Esophagus mucosa (tissue), 1 donor: ENCODE measurements around the gene FAM89B. TPM values are rescaled to one million over a fixed set of nuclear protein-coding genes. Genes with fewer than 3 reads are reported as not detected.
"Not testable (repeated sequence)": the region's sequence is repeated elsewhere in the genome, so short reads cannot be mapped to it uniquely, and the experiment has no call there.

ENCODE experiments used
- ATAC-seq: fragments of 200-7000 bp; cut with Tn5 transposase; one replicate; pipeline ENCODE4 v1.9.1; 2020
- total RNA-seq: library from RNA; stranded (reverse); gene quantifications from one replicate; pipeline ENCODE4 v1.2.4, GENCODE V29; 2023
- donor health status: DM: yes; HTN: yes; CAD: no.

FAM89B gene
- total RNA-seq, 1 donor from 2014 or later = 25.9 TPM

DNA sequence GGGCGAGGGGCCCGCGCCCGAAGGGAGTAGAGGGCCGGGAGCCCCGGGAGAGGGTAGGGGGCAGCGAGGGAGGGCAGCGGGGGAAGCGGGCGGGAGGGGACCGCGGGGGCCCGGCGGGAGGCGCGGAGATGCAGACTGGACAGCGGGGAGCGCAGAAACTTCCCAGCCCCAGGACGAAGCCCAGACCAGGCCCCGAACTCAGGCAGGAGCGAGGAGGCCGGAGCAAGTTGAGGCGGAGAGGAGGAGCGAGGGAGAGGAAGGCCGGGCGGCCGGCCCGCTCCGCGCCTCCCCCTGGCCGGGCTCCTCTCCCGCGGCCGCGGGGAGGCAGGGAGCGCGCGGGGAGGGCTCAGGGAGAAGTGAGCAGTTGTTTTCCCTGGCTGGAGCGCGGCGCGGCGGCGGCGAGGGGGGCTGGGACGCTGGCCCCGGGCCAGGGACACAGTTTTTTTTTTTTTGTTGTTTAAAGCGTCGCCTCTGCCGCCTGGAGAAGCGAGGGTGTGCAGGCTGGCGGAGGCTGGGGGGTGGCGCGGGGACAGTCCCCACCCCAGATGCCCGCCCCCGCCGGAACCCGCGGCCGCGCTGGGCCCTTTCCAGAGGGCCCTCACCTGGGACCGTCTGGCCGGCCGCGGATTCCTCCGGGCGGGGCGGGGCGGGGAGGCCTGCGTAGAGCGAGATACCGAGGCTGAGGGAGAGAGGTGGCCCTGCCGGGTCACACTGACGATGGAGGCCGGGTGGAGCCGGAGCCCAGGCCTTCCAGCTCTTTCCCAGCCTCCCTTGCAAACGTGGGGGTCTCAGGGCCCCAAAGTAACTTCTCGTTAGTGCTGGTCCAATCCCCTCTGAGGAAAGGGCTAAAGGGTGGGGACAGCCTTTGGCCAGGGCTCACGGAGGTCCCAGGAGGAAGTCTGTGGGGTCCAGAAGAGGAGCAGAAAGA is 14.1 kb upstream of the FAM89B start, which contains the start of gene LTBP3:
Gene LTBP3, minus strand, starts transcription at position 358 of the 928 bp plus-strand sequence. CDS start 400 bp downstream, outside the sequence.
- peak; percentile 49 for ATAC-seq

DNA sequence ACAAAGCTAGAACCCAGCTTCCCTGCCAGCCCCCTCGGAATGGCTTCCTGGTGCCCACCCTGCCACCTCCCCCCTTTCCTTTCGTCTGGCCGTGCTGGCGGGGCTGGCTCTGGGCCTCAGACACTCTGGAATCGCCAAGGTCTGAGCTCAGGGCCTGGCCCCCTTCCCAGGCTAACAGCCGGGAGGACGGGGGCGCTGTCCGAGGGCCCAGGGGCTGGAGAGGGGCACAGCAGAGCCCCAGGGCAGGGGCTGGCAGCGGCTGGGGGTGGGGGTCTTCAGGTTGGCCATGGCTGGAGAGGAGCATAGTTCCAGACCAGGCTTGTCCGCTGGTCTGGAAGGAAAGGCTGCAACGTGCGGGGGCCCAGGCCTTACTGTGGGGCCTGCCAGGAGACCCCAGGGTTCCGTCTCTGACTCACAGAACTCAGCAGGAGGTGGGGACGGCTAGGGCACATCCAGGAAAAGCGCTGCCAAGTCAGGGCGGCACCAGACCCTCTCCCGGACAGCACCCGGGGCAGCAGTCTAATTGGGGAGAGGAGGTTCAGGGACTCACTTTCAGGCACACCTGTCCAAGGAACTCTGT is 13.3 kb upstream of the FAM89B start:
- ATAC-seq = no peak

DNA sequence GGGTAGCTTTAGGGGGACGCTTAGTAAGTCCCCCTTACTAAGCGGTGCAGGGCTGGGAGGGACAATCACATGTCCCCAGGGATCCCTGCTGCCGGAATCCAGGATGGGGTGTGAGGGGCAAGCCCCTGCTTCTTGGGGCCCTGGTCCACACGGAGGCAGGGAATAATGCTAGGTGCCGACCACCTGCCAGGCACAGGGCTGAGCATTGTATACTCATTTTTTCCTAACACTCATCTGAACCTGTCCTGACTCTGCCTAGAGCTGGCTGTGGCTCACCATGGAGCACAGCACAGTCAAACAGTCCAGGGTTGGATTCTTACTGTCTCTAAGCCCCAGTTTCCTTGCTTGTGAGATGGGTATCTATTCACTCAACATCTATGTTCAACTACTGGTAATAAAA is 12.8 kb upstream of the FAM89B start:
- no peak for ATAC-seq

DNA sequence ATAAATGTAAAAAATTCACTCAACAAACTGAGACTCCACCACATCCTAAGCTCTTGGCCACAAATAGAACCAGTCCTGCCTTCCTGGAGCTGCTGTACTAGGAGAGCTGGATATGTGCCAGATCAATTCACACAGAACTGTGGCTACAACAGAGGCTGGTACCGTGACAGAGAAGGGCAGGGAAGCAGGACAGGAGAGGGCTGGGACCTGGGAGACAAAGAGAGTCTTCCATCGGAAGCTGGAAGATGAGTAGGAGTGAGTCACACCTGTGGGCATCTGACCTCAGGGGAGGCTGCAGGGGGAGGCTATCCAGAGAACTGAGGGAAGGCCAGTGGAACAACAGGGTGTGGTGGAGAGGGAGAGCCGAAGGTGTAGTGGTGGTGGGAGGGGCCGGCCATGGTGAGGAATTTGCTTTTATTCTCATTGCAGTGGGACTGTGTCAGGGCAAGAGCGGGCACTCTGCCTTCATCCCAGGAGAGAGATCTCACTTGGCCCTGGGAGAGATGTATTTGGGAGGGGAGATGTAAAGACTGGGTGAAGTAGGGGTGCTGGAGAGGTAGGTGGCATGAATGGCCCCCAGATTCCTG is 12.3 kb upstream of the FAM89B start:
- peak; percentile 20 for ATAC-seq

DNA sequence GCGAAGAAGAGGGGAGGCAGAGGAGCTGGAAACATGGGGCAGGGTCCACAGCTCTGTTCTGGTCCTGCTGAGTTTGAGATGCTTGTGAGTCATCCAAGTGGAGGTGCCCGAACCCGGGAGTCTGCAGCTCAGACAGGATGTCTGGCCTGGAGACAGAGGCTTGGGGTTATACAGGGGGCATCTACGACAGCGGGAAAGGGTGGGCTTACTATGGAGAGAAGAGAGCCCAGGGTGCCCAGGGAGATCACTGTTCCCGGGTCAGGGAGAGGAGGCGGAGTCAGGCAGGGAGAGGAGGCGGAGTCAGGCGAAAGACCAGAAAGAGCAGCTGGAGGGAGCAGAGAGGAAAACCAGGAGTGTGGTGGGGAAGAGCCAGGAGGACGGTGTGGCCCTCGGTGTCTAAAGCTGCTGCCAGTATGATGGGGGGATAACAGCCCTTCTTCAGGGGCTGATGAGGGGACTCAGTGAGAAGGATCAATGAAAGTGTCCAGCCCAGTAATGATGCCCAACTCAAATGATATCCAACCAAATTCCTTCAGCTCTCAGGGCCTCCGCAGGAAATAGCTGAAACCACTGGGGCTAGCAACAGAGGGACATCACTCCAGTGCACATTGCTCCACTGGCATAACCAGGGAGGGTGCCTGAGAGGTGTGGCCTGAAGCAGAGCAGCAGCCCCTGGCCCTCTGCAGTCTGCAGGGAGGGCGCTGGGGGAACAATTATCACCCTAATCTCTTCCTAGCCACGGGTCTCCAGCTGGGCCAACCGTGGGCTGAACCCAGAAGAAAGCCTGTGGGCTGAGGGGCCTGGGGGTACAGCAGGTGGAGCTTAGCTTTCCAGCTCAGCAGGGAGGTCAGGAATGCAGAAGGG is 11.6 kb upstream of the FAM89B start:
- peak; percentile 9 for ATAC-seq

DNA sequence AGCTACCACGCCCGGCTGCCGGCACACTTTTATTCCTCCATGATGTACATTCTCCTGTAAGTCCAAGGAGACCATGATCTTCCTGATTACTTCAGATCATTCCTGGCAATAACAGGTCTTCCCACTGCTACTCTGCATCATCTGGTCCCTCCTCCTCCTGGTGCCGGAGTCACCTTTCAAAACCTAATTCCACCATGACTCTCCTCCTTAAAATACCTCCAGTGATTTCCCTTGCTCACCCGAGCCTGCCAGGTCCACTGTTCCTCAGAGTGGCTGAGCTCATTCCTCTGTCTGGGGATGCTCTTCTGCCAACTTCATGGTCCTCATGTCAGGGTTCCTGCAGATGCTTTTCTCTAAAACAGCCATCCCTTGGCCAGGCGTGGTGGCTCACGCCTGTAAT is 10.3 kb upstream of the FAM89B start:
- ATAC-seq = no peak

DNA sequence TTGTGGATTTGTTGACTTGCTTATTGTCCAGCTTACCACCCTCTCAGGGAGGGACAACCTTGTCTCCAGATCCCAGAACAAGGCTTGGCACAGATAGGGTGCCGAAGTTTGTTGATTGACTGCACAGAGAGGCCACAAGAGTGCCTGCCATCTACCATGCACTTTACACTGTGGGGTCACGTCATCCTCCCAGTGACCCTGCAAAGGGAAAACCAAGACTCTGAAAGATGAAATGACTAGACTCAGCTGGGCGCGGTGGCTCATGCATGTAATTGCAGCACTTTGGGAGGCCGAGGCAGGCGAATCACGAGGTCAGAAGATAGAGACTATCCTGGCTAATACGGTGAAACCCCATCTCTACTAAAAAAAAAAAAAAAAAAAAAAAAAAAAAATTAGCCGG is 9.6 kb upstream of the FAM89B start:
- ATAC-seq = no peak

DNA sequence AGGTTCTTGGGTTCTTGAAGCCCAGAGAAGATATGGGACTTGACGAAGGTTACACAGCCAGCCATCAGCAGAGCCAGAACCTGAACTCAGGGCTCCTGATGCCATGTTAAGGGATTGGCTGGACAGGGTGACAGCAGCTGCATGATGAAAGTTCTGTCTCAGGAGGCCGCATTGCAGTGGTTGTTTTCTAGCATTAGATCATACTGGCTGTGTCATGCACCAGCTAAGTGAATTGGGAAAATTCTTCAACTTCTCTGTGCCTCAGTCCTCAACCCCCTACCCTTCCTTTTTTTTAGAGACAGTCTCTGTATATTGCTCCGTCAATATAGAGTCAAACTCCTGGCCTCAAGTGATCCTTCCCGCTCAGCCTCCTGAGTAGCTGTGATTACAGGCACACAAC is 8.7 kb upstream of the FAM89B start:
- ATAC-seq = no peak

DNA sequence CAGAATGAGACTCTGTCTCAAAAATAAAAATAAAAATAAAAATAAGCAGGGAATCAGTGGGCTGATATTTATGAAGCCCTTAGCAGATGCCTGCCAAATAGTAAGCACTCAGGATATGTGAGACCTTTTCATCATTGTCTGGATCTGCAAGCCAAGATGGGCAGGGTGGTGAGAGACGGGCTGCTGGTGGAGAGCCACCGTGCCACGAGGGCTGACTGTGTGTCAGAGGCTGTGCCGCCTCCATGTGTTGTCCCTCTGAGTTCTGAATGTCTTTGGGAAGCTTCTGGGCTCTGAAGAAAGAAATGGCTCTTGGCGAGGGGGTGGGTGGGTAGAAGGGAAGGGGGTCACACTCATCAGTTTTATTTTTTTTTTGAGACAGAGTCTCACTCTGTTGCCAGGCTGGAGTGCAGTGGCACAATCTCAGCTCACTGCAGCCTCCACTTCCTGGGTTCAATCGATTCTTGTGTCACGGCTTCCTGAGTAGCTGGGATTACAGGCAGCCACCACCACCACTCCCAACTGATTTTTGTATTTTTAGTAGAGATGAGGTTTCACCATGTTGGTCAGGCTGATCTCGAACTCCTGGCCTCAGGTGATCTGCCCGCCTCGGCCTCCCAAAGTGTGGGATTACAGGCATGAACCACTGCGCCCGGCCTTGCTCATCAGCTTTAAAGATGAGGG is 7.3 kb upstream of the FAM89B start:
- ATAC-seq = not testable (repeated sequence)

DNA sequence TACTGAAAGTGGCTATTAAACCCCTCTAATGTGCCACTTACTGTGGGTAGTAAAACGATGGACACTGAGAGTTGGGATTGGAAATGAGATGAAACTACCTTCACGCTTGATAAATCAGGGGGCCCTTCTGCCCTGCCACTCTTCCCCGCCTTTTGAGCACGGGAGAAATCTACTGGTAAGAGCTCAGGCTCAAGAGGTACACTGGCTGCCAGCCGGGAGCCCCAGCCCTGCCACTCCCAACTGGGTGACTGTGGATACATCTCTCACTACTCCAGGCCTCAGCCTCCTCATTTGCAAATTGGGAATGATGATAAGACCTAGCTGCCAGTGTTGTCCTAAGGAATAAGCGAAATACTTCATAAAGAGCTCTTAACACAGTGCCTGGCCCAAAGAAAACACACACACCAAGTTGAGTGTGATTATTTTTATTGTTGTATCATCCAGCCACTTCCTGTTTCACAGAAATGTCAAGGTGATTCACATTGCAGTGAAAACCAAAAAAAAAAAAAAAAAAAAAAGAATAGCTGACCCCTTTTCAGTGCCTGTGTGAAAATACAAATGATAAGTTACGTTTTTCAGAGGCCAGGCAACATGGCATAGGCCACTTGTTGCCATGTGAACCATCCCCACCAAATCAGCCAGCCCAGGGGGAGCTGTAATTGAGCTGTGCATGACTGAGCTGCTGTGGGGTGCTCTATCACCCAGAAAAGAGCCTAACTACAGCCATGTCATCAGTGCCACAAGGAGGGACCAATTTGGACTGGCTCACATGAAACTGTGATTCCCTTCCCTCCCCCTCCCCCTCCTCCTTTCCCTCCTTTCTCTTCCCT is 6.5 kb upstream of the FAM89B start:
- no peak for ATAC-seq

DNA sequence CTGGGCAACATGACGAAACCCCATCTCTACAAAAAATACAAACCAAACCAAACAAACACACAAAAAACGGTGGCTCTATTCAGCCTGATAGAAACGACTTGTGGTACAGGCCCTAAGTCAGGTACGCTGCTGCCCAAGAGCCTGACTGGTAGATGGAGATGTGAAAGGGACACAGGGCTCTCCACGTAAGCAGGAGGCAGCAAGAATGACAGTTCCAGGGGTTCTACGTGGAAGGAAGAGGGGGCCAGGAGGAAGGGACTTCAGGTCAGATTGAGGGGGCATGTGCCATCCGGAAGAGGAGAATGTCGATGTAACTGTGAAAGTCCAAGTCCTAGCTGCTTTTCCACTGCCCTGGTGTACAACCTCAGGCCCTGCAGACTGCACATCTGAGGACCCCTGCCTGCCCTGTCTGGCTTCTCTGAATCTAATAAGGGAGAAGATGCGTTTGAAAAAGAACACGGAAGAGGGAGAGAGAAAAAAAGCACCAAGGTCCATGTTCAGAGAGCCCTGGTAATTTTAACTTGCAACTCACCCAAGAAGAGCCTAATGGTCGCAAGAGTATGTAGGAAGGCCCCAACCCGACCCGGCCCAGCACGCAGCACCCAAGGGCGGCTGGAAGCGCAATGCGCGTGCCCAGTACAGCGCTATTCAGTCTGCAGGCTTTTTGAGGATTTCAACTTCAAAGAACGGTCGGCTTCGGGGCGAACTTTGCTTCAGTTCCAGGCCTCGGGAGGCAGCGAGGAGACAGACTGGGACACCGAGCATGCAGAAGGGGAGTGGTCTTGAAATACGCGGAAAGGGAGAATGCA is 3.0 kb upstream of the FAM89B start:
- peak; percentile 2 for ATAC-seq

DNA sequence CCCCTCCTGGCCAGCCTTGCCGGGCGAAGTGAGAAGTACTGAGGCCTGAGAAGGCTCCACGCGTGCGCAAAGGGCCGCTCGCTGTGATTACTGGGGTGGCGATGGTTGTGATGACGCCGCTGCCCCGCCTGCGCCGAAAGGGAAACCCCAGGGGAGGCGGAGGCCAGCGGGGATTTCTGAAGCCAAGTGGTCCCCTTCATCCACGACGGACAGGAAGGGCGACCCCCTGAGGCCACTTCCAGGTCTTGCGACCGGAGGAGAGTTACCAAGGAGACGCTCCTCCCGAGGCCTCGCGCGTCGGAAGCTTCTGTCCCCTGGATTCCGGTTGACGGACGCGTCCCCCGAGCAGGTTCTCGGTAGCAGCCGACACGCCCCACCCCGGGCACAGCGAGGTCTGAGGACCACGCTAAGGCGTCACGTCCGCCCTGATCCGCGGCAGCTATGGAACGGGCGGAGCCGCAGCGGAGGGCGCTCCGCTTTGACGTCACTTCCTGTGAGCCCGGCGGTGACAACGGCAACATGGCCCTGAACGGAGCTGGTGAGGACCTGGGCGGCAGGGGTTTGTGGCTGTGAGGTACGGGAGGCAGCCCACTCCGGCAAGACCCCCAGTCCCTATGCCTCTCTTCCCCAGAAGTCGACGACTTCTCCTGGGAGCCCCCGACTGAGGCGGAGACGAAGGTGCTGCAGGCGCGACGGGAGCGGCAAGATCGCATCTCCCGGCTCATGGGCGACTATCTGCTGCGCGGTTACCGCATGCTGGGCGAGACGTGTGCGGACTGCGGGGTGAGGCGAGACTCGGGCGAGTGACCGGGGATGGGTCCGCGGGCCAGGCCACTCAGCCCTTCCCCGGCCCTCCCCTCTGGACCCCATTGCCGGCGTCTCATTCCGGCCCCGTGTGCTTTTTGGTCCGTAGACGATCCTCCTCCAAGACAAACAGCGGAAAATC is 2.1 kb upstream of the FAM89B start, which contains the start of gene ZNRD2:
Gene ZNRD2, plus strand, starts transcription at position 505 of the 946 bp plus-strand sequence. Its CDS starts 15 bp downstream, at position 520.
- ATAC-seq = peak; percentile 83

DNA sequence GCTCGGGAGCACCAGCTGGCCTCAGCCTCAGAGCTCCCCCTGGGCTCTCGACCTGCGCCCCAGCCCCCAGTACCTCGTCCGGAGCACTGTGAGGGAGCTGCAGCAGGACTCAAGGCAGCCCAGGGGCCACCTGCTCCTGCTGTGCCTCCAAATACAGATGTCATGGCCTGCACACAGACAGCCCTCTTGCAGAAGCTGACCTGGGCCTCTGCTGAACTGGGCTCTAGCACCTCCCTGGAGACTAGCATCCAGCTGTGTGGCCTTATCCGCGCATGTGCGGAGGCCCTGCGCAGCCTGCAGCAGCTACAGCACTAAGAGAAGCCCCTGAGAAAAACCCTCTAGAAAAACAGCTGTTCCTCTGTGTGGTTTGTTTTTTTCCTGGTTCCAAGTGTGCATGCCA is 918 bp upstream of the FAM89B start:
- no peak for ATAC-seq

DNA sequence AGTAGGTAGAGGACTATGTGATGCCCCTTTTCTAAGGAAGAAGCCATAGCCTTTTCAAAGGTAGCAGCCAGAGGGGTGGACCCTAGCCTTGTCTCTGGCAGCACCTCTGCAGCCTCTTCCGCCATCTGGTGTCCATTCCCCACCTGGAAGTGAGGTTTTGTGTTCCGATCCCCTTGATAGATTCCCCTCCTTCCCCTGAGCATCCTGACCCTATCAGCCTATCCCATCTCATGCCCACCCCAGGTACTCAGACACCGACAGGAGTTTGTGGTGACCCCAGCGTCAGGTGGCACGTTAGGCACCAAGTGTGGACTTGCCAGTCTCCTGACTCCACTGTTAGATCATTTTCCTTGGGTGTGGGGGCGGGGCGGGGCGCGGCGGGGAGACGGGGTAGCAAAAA is 398 bp upstream of the FAM89B start:
- ATAC-seq = no peak

DNA sequence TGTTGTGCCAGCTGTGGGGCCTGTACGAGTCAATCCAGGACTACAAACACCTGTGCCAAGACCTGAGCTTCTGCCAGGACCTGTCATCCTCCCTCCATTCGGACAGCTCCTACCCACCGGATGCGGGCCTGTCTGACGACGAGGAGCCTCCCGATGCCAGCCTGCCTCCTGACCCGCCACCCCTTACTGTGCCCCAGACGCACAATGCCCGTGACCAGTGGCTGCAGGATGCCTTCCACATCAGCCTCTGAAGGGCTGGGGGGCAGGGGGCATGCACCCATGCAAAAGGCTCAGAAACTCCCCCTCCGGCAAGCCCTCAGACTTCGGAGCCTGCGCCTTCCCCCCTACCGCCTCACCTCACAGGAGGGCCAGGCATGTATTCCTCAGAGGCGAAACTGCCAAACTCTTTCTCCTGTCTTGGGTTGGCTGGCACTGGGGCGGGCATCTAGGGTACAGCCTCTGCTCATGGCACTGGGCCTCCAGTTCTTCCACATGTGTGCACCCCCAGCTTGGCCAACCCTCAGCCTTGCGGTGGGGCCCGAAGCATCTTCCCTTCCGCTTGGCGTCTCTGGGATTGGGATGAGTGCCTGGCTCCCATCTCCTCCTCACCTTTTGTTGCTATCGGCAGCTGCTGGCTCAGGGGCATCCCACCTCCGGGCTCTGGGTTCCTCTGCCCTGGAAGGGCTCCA is 1.2 kb downstream of the FAM89B start:
- no peak for ATAC-seq

DNA sequence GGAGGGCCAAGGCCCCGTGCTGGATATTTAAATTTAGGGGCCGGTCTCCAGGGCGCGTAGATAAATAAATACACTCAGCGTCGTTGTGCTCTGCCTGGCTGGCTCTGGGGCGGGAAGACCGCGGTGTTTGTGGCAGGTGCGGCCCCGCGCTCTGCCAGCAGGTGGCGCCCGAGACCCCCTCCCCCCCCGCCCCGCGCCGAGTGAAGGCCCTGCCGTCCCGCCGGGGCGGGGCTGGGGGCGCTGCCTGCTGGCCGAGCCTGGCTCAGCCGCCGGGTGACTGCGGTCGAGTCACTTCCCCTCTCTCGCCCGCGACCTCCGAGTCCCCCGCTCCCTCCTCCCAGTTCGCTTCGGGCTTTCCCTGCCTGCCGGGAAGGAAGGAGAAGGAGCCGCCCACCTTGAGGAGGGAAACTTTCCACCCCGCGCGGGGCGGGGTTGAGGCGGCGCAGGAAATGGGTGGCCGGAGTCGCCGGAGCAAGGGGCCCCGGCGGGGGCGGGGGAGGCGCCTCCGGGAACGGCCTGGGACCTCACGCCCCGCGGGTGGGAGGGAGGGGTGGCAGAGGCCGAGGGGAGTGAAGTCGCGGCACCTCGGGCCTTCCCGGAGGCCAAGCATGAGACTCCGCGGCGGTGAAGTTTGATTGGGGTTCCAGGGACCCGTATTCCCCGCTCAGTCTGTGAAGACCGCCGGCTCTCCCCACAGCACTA is 1.9 kb downstream of the FAM89B start:
- ATAC-seq = peak; percentile 43

DNA sequence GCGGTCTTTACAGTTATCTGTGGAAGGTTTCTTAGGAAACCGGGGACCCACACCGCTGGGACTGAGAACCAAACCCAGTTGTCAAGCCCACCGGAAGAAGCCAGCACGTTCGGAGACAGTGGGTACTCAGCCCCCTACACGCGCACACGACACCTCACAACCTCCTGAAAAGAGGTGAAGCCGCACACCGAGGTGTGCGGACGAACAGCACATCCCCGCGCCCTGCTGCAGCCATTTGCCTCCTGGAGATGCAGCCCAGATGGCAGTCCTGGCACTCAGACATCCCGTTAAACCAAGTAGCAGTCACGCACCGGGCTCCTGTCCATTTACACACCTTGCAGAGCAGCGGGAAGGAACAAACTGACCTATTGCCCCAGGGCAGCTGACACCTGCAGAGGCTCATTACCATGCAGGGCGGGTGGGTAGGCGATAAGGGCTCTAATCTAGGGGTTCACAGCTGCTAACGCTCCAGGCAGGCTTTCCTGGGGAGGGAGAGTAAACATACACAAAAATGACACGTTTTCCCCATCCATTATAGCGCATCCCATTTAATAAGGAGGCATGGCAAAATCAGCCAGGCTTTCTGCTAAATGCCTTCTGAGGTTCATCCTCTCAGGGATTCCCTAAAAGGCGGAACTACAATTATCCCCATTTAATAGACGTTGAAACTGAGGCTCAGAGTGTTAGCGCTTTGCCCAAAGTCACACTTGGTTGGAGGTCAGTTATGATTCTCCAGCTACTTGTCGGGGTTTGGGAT is 2.7 kb downstream of the FAM89B start:
- ATAC-seq = no peak
